Measurements from ENCODE around the gene DAND5. TPM values are rescaled to one million over a fixed set of nuclear protein-coding genes. Genes with fewer than 3 reads are reported as not detected.

Gene DAND5
- total RNA-seq, 1 experiment from 2014 or later: 0.21 TPM

DNA sequence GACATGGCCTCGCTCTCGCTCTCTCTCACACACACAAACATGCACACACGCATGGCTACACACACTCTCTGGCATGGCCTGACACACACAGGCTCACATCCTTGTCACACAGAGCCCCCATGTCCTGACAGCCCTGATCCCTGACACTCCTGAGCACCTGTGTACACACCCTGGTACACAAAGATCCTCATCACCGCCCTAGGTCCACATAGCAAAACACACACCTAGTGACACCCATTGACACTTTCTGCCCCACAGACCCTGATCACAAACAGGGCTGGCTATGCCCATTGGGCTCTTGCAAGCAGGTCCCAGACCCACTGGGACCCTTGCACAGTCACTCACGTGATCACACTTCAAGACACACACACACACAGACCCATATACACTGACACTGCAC is 21.9 kb downstream of the DAND5 start:
- intact Hi-C loops (cut with micrococcal nuclease; ENCODE audit: unreplicated experiment): no loop called here
- BruUV-seq (replicated peaks): no TSS peak

DNA sequence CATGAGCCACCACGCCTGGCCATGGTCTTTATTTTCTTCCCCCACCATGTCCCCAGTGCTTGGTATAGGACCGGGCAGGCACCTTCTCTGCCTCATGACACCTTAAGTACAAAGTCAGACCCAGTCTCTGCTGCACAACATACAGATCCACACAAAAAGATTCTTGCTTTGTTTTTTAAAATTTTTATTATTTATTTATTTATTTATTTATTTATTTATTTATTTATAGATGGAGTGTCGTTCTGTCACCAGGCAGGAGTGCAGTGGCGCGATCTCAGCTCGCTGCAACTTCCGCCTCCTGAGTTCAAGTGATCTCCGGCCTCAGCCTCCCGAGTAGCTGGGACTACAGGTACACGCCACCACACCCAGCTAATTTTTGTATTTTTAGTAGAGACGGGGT is 23.4 kb downstream of the DAND5 start:
- Mint-ChIP-seq H3K27ac (ENCODE audit: unreplicated experiment) (no peak overlapping the region), H3K9me3 (ENCODE audit: low read depth, unreplicated experiment) (no peaks in the 10 kb centered on the region), H3K27me3 (ENCODE audit: unreplicated experiment) (peaks cover 14% of the 10 kb centered on the region), H3K4me3 (ENCODE audit: low read depth, unreplicated experiment) (no peak overlapping the region), H3K4me1 (ENCODE audit: low read depth, unreplicated experiment) (peaks cover 8% of the 10 kb centered on the region), H3K36me3 (ENCODE audit: insufficient read depth, unreplicated experiment) (peaks cover 15% of the 10 kb centered on the region)
- intact Hi-C loops (cut with micrococcal nuclease; ENCODE audit: unreplicated experiment): no loop called here
- CTCF ChIA-PET: interaction anchor here (0.6 to 0.7 kb wide), 2 partner anchors 132 to 1039 kb away, joined by 4 to 9 read pairs; no protein-coding TSS in a partner anchor
- TF ChIP-seq, protein P1, sequence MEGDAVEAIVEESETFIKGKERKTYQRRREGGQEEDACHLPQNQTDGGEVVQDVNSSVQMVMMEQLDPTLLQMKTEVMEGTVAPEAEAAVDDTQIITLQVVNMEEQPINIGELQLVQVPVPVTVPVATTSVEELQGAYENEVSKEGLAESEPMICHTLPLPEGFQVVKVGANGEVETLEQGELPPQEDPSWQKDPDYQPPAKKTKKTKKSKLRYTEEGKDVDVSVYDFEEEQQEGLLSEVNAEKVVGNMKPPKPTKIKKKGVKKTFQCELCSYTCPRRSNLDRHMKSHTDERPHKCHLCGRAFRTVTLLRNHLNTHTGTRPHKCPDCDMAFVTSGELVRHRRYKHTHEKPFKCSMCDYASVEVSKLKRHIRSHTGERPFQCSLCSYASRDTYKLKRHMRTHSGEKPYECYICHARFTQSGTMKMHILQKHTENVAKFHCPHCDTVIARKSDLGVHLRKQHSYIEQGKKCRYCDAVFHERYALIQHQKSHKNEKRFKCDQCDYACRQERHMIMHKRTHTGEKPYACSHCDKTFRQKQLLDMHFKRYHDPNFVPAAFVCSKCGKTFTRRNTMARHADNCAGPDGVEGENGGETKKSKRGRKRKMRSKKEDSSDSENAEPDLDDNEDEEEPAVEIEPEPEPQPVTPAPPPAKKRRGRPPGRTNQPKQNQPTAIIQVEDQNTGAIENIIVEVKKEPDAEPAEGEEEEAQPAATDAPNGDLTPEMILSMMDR (IDR thresholded peaks at IDR 0.05; ENCODE audit: unreplicated experiment): no peak
- no peak for DNase-seq
- no TSS peak for BruUV-seq (replicated peaks)

More for the DNA sequence above, 21.9 kb downstream of the DAND5 start:
- H3K27ac Mint-ChIP-seq (ENCODE audit: unreplicated experiment): no peak overlapping the region
- peaks cover 14% of the 10 kb centered on the region for H3K27me3 Mint-ChIP-seq (ENCODE audit: unreplicated experiment)
- H3K36me3 Mint-ChIP-seq (ENCODE audit: insufficient read depth, unreplicated experiment): peaks cover 15% of the 10 kb centered on the region
- CTCF ChIA-PET: interaction anchor here (0.7 kb wide), 1 partner anchor 933 kb away, joined by 4 read pairs; no protein-coding TSS in a partner anchor
- H3K4me3 Mint-ChIP-seq (ENCODE audit: low read depth, unreplicated experiment): no peak overlapping the region
- DNase-seq: no peak
- peaks cover 8% of the 10 kb centered on the region for H3K4me1 Mint-ChIP-seq (ENCODE audit: low read depth, unreplicated experiment)
- TF ChIP-seq, protein P1 (IDR thresholded peaks at IDR 0.05; ENCODE audit: unreplicated experiment): no peak
- H3K9me3 Mint-ChIP-seq (ENCODE audit: low read depth, unreplicated experiment): no peaks in the 10 kb centered on the region

DNA sequence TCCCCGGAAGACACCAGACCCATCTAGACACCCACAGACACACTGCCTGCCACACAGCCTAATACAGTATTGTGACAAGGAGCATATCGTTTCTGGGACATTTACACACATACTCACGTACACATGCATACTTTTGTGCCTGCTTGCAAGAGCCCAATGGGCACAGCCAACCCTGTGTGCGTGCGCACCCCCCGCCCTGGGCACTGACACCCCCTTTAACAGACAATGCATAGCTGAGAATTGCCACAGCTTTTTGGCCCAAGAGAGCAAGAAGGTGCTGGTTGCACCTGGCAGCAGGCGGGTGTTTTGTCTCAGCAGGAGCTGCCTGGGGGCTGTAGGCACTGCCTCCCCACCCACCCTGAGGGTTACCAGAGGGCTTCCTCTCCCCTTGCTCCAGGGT is 24.2 kb downstream of the DAND5 start:
- intact Hi-C loops (cut with micrococcal nuclease; ENCODE audit: unreplicated experiment): no loop called here
- no peak for DNase-seq
- Mint-ChIP-seq H3K27me3 (ENCODE audit: unreplicated experiment) (peaks cover 14% of the 10 kb centered on the region), H3K36me3 (ENCODE audit: insufficient read depth, unreplicated experiment) (peaks cover 15% of the 10 kb centered on the region), H3K9me3 (ENCODE audit: low read depth, unreplicated experiment) (no peaks in the 10 kb centered on the region), H3K4me3 (ENCODE audit: low read depth, unreplicated experiment) (peak overlapping the region; percentile 87), H3K27ac (ENCODE audit: unreplicated experiment) (no peak overlapping the region), H3K4me1 (ENCODE audit: low read depth, unreplicated experiment) (peaks cover 8% of the 10 kb centered on the region)
- BruUV-seq (replicated peaks): no TSS peak
- CTCF ChIA-PET: no interaction called here
- TF ChIP-seq, protein P1 (IDR thresholded peaks at IDR 0.05; ENCODE audit: unreplicated experiment): no peak

DNA sequence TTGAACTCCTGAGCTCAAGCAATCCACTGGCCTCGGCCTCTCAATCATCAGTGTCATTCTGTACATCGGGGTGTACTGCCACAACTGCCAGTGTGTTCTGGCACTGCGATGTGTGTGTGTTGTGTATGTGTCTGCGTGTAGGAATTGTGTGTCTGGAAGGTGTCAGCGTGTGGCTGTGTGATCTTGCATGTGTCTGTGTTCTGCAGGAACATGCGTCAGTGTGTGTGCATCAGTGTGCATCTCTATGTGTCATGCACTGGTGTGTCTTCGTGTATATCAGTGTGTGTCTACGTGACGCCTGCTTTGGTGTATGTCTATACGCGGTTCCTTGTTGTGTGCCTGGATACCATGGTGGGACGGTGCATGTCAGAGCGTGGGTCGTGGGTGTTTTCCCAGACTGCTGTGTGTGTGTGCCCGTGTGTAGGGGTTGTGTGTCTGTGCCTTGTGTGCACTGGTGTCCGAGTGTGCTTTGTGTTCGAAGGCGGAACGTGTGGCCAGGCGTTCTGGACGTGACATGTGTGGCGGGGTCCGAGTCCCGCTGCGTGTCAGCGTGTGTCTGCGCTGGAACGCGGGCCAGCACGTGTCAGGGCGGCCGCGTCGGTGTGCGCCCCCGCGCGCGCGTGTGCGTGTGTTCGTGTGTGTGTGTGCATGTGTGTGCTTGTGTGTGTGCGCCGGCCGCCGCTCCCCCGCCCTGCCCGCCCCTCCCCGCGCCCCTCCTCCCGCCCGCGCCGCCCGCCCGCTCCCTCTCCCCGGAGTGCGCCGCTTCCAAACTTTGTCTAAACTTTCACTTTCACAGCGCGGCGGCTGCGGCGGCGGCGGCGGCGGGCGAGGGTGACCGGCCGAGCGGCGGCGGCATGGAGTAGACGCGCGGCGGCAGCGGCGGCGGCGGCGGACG is 25.6 kb downstream of the DAND5 start, which contains the start of gene NFIX:
TSS of gene NFIX (plus strand) at position 775 of the 895 bp plus-strand sequence. CDS start 363 bp downstream, outside the sequence.
- Mint-ChIP-seq H3K9me3 (ENCODE audit: low read depth, unreplicated experiment) (no peaks in the 10 kb centered on the region), H3K4me3 (ENCODE audit: low read depth, unreplicated experiment) (peak within 1 kb of the TSS; percentile 87), H3K27me3 (ENCODE audit: unreplicated experiment) (peaks cover 14% of the 10 kb centered on the region), H3K4me1 (ENCODE audit: low read depth, unreplicated experiment) (peaks cover 8% of the 10 kb centered on the region), H3K27ac (ENCODE audit: unreplicated experiment) (peak within 1 kb of the TSS; percentile 79), H3K36me3 (ENCODE audit: insufficient read depth, unreplicated experiment) (peaks cover 15% of the 10 kb centered on the region)
- TF ChIP-seq, protein P1 (IDR thresholded peaks at IDR 0.05; ENCODE audit: unreplicated experiment): no peak
- DNase-seq: peak; percentile 66
- intact Hi-C loops (cut with micrococcal nuclease; ENCODE audit: unreplicated experiment): no loop called here
- BruUV-seq (replicated peaks): no TSS peak
- CTCF ChIA-PET: no interaction called here

Data from Calu3 (cell line).